GM18505 (cell line): Measurements from ENCODE around the gene UBE3A.

Experiments used
- ATAC-seq: cut with Tn5 transposase; IDR thresholded peaks from one replicate; pipeline ENCODE4 v1.9.1; 2021; ENCODE audit not compliant: unreplicated experiment
- POLR2A ChIP-seq: IDR thresholded peaks from 4 replicates; pipeline ENCODE4 v1.6.1; 2011; ENCODE audit warnings: borderline replicate concordance; ENCODE audit not compliant: insufficient read depth, insufficient read length; ENCODE audit errors: extremely low read depth

Gene UBE3A

DNA sequence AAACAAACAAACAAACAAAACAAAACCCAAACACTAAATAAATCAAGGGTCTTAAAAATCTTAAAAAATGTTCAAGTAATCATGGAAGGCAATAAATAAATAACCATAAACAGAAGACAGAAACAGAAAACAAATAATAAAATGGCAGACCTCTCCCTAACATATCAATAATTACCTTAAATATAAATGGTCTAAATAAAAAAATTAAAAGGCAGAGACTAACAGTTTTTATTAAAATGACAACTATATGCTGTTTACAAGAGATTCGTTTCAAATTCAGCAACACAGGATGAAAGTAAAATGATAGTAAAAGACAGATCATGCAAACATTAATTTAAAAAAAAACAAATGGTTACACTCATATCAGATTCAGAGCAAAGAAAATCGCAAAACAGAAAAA is 91.1 kb downstream of the UBE3A start:
- no peak for TF ChIP-seq POLR2A
- ATAC-seq, result no peak

DNA sequence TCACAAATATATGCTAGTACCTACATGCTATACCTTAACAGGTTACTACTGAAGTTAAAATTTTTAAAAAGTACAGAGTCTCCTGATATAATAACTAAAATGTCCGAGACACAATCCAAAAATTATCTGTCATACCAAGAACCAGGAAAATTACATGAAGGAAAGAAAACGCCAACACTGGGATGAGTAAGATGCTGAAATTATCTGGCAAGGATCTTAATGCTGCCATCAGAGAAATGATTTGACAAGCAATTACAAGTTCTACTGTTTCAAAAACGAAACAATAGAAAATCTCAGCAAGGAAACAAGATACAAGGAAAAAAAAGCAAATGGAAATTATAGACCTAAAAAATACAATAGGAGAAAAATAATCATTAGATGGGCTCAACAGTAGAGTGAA is 92.5 kb downstream of the UBE3A start:
- no peak for ATAC-seq
- no peak for TF ChIP-seq POLR2A

DNA sequence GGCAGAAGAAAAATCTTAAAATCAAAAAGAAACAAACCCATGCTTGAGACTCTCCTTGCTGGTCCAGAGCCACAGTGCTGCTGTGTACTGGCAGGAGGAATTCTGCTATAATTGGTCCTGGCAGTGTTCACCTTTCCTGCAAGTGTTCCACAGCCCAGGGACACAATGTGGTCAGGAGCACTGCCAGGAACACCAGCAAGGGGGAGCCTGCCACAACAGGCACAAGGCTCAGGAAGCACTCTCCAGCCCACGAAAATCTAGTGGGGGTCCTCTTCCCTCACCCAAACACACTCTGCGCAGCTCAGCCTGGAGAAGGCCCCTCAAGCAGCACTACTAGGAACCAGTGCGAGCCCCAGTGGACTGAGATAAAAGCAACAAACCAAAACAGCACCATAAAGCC is 92.9 kb downstream of the UBE3A start:
- no peak for ATAC-seq

DNA sequence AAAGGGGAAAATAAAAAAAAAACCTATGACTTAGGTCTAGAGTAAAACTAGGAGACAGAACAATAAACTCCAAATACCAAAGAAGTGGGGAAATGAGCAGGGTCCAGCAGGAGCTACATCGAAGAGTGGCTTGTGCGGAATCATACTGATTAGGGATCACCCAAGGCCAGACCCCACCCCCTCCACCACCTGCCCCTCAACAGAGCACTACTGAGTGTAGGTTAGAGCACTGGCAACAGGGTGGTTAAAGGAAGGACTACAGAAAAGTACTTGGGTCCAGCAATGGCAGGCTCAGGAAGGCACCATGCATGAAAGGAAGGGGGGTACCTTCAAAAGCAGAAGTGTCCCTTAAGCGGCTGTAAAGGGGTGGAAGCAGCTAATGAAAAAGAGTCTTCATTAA is 96.2 kb downstream of the UBE3A start:
- ATAC-seq, result no peak
- TF ChIP-seq POLR2A, result no peak

More for the DNA sequence above, 92.9 kb downstream of the UBE3A start:
- no peak for TF ChIP-seq POLR2A

DNA sequence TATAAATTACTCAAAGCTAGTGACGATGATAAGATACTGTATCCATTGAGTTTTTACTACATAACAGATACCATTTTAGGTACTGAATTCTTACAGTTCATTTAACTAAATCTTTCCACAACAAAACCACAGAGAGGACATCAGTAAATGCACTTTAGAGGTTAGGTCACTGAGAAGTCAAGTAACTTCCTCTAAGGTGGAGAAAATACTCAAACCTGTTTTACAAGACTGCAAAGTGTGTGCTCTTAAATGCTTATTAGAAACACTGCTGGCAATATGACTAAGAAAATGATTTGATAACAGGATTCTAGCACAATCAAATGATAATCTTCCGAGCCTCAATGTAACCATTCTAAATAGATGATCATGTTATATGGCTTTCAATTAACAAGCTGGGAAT is 99.4 kb downstream of the UBE3A start:
- no peak for ATAC-seq

DNA sequence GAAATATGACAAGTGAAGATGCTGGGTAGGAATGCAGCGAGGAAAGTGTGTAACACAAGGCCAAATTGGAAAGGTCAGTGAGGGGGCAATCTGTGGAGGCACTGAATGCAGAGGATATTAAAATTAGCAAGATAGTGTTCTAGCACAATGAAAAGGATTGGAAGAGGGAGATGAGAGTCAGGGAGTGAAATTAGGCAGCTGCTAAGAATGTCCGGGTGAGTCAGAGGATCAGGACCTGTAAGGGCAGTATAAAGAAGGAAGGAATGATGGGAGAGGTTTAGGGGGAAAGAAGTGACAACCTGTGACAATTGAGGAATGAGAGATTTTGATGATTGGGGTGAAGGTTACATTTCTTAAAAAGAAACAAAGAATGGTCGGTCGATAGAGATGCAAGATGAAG is 103.5 kb downstream of the UBE3A start:
- no peak for TF ChIP-seq POLR2A

More for the DNA sequence above, 99.4 kb downstream of the UBE3A start:
- TF ChIP-seq POLR2A, result no peak

DNA sequence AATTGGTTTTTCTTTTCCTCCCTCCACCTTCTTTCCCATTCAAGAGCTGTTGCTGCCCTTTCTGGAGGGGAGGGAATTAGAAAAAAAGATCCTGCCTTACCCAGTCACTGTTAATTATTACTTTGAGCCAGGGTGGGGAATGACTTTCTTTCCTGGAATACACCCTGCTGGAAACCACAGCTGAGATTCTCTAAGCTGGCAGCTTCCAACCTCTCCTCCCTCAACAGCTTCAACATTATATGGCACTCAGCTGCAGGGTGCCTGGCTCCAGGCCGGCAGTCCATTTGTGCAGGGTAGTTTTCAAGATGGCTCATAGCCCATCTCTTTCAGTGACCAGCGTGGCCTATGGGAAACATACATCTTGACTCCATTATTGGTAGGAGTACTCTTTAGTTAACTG is 105.8 kb downstream of the UBE3A start:
- ATAC-seq, result no peak
- no peak for TF ChIP-seq POLR2A

More for the DNA sequence above, 103.5 kb downstream of the UBE3A start:
- ATAC-seq, result no peak

DNA sequence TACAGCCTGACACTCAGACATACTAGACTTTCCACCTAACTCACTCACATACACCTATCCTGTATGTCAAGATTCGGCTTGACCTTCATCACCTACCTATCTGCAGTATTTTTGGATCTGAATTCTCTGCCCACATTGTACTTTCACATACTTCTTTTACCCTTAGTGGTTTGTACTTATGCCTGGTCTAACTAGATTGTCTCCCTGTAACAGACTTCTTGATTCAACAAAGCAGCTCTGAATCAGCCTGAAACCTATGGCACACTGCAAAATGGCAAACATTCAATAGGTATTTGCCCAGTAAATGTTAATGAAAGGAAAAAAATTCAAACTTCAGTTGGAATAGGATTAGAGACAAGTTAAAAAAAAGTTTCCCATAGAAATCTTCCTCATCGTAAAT is 106.5 kb downstream of the UBE3A start:
- no peak for ATAC-seq
- TF ChIP-seq POLR2A, result no peak

DNA sequence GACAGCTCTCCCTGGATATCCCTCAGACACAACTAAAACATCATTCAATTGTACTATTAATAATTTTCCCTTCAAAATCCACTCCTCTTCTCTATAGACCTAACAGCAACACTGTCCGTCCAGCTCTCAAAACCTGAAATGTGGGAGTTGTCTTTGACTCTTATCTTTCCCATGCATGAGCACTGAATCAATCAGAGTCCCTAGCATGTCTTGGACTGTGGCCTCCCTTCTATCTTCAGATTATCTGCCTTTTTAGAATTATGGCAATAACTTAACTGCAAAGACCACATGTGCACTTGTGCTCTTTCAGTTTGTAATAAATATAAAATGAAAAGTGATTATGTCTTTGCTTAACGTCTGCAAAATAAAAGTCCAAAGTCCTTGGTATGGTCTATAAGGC is 107.0 kb downstream of the UBE3A start:
- TF ChIP-seq POLR2A, result no peak
- ATAC-seq, result no peak

DNA sequence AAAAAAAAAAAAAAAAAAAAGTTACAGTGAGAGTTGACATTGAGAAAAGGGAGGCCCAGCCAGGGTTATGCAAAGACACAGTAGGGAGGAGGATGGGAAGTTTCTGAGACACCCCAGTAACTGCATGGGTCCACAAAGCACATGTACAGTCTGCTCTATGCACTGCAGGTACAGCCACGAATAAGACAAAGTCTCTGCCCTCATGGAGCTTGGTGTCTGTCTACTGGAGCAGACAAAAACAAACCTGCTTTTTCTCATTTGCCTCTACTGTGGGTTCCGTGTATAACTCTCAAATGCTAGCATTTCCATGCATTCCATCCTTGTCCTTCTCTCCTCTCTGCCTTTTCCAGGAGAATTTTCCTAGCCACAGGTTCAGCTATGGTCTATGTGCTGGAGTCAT is 107.4 kb downstream of the UBE3A start:
- no peak for TF ChIP-seq POLR2A
- no peak for ATAC-seq

DNA sequence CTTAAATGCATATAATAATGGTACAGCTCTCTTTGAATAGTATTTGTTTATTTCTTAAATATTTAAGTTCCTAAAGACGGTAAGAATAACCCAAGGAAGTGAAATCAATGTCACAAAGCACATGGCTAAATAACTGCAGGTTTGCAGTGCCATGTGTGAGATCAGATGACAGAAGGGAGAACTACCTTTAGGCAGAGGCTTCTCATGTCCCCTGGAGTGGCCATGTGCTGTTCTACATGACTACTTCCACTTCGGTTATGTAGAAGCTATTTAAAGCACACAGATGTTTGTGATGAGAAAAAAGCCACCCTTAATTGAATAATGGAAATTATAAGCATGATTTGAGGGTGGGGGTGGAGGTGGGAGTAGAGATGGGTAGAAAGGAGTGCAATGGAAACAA is 109.1 kb downstream of the UBE3A start:
- ATAC-seq, result no peak
- no peak for TF ChIP-seq POLR2A

DNA sequence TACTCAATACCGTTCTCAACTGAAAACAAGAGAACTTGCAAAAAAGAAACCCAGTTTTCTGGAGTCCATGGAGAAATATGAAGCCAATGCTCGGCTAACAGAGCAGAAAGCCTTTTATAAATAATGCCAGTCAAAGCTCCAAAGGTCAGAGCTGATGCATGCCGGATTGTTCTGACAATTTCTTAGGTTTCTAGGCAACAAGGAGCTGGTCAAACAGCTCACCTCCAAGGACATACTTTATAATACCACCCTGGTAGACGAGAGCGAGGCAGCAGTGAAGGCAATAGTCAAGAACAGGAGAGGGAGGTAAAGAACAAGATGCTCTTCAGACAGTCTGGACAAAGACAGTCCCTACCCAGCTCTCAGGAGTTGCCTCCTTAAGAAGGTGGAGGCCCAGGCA is 111.1 kb downstream of the UBE3A start:
- no peak for ATAC-seq
- TF ChIP-seq POLR2A, result no peak

DNA sequence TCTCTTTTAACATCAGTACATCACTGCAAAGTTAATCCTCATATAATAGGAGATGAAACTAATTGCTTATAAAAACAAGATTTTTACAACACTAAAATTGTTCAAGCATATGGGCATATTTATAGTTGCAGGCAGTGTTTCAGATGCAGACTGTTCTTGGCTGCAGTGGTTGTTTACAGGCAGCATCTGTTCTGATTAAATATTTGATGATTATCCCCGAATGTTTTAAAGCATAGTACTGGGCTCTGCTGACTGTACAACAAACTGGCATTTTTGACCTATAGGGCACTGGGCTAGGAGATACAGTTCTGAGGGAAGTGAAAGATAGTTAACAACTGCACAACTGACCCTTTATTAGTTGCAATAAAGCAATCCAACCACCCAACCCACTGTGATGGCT is 113.6 kb downstream of the UBE3A start:
- no peak for ATAC-seq
- no peak for TF ChIP-seq POLR2A

DNA sequence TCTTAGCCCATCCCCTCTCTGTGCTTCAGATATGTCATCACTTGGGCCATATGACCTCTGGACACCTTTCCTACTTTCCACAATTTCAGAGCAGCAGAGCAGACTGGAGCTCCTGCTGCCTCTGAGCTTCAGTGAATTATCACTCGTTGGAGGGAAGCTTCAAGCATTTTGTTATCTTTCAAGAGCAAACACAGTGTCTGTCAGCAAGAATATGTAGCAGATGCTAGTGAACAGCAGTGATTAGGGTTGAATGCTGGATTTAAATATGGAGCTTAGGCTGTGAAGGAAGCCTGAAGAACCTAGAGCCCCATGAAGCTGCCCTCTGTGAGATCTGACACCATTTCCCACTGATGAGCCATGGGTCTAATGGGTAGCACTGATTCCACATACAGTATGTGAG is 115.4 kb downstream of the UBE3A start:
- no peak for ATAC-seq
- TF ChIP-seq POLR2A, result no peak

DNA sequence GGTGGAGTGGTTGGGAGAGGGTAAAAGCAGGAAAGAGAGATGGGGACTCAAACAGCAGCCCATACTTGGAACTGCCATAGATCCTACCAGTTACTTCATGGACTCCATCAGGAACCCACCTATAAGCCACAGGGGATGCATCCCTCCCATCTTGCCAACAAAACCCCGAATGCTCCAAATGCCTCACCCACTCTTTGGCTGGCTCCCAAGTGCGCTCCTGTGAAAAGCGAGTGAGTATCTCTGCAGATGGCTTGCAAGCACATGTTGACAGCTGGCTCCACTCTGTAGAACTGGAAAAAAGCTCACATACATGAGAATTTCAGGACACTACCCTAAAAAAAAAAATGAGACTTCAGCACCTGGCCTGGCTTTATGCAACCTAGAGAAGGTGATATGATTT is 151.0 kb downstream of the UBE3A start:
- ATAC-seq, result no peak
- TF ChIP-seq POLR2A, result no peak
